HG02610 (cell line): Measurements from ENCODE around the gene TBRG4.

Experiments used
- ATAC-seq: cut with Tn5 transposase; IDR thresholded peaks from one replicate; pipeline ENCODE4 v1.9.1; 2021; ENCODE audit warnings: mild to moderate bottlenecking, moderate library complexity; ENCODE audit not compliant: unreplicated experiment

Gene TBRG4

GRCh38 chr7:45145881-45146280 lies 34.4 kb upstream of the TBRG4 start:
- no peak for ATAC-seq

- no peak for ATAC-seq
Measured at GRCh38 chr7:45143616-45144015, 32.1 kb upstream of the TBRG4 start.

GRCh38 chr7:45140827-45141226 lies 29.3 kb upstream of the TBRG4 start:
- no peak for ATAC-seq

- no peak for ATAC-seq
Measured at GRCh38 chr7:45138433-45139267, 27.2 kb upstream of the TBRG4 start.

- ATAC-seq = no peak
Measured at GRCh38 chr7:45136106-45137060, 24.9 kb upstream of the TBRG4 start.

- no peak for ATAC-seq
Measured at GRCh38 chr7:45133877-45134276, 22.4 kb upstream of the TBRG4 start.

GRCh38 chr7:45133352-45133751 lies 21.9 kb upstream of the TBRG4 start:
- no peak for ATAC-seq

- no peak for ATAC-seq
Measured at GRCh38 chr7:45132708-45133320, 21.3 kb upstream of the TBRG4 start.

- no peak for ATAC-seq
Measured at GRCh38 chr7:45131891-45132290, 20.4 kb upstream of the TBRG4 start.

- no peak for ATAC-seq
Measured at GRCh38 chr7:45130910-45131309, 19.4 kb upstream of the TBRG4 start.

GRCh38 chr7:45129906-45130305 lies 18.4 kb upstream of the TBRG4 start:
- no peak for ATAC-seq

GRCh38 chr7:45129181-45129800 lies 17.8 kb upstream of the TBRG4 start:
- ATAC-seq = no peak

GRCh38 chr7:45126920-45127319 lies 15.4 kb upstream of the TBRG4 start:
- ATAC-seq = no peak

GRCh38 chr7:45126201-45126600 lies 14.7 kb upstream of the TBRG4 start:
- no peak for ATAC-seq

GRCh38 chr7:45125193-45125904 lies 13.9 kb upstream of the TBRG4 start:
- ATAC-seq = no peak

- no peak for ATAC-seq
Measured at GRCh38 chr7:45123913-45124710, 12.6 kb upstream of the TBRG4 start.

GRCh38 chr7:45122975-45123860 lies 11.7 kb upstream of the TBRG4 start:
- ATAC-seq = no peak

GRCh38 chr7:45119550-45119949 lies 8.1 kb upstream of the TBRG4 start:
- no peak for ATAC-seq
